Measurements from ENCODE around the gene ATP5PO.
A peak's percentile ranks its signal among the peaks of the same experiment; 100 is the strongest.

Gene ATP5PO, protein sequence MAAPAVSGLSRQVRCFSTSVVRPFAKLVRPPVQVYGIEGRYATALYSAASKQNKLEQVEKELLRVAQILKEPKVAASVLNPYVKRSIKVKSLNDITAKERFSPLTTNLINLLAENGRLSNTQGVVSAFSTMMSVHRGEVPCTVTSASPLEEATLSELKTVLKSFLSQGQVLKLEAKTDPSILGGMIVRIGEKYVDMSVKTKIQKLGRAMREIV

DNA sequence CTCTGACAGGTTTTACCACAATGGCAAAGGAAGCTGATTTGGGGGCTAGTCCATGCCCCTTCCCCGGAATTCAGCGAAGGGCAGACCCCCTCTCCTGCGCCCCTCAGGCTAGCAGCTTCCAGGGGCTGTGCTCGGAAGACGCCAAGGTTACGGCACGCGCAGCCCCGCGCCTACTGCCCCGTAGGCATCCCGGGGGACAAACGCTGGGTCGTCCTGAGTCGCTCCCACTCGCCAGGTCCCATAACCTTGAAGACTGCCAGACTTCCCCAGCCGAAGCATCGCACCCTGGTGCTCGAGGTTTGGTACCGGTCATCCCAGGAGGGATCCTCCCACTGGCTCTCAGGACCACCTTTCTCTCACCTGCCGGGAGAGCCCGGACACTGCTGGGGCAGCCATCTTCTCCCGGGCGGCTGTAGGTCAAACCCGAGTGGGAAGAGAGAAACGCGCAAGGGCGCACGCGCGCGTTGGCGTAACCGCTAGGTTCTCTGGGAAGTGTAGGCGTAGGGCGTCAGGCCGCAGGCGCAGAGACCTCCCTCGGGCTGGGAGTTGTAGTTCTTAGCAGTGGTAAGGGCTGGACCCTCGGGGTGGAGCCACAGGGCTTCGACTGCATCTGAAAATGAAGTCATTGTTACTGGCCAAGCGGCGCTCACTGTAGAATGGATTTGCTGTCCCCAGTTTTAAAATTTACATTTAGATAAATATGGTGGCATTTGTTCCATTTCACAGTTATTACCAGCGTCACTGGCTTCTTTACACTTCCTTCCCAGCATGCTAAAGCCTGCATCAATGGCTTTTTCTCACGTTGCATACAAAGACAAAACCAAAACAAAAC is at the start of gene ATP5PO:
TSS of gene ATP5PO (minus strand) at position 437 of the 832 bp plus-strand sequence. CDS start at position 396, 41 bp downstream.
- peak; percentile 97 for DNase-seq

DNA sequence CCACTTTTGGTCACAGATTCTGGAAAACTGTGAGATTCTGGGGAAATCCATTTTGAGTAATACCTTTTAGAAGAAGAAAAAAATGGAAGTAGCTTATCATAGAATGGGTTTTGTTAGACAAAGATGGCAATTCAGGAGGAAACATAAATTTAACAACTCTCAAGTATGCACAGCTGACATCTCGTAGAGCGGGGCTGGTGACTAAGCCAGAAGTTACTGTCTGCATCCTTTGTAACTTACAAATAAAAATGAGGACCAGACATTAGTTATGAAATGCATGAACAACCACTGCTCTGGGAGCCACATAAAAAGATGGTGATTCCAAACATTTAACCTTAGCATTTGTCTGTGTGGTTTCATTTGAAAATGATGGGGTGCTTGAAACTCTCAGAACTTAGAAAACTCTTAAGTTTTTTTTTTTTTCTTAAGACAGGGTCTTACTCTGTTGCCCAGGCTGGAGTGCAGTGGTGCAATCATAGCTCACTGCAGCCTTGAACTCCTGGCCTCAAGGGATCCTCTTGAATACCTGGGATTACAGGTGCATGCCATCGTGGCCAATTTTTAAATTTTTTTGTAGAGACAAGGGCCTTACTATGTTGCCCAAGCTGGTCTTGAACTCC is 49.2 kb upstream of the ATP5PO start:
- DNase-seq = no peak

DNA sequence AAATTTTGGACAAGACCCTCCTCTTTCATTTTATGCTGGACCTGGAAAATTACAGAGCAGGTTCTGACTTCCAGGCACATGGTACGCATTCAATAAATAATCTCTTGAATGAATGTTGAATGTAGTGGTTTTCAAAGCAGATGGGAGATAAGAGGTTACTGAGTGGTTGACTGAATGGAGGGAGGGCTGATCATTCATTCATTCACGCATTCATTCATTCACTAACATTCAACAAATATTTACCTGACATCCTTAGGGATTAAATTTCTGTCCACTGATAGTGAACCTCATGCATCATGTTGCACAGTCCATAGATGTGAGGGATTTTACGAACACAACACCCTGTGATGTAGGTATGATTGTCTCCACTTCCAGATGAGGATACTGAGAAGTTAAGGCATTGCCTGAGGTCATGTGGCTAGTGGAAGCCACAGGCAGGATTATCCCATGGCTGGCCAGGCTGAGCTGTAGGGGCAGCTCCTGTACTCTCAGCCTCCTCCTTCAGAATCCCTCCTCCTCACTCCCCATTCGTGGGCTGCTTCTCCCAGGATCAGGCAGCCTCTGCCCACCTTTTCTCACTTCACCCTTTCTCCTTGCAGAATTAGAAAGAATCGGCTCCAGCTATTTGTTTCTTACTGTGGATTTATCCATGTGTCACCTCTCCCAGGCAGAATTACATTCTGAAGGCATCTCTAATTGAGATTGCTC is 48.4 kb upstream of the ATP5PO start:
- DNase-seq = no peak

DNA sequence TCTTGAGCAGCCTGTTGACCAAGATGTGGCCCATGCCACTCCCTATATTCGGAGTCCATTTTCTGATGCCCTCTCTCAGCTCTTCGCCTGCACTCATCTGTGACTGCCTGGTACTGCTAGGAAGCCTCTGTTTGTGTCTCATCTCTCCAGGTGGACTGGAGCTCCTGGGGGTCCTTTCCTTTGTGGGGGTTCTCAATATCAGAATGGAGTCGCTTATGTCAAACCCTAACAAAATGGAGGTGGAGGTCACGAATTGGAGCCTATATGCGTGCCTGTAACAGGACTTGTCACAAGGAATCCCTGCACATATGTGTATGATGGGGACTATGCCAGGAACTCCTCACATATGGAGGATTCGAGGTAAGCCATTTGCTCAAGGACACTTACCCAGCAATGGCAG is 46.7 kb upstream of the ATP5PO start:
- no peak for DNase-seq

DNA sequence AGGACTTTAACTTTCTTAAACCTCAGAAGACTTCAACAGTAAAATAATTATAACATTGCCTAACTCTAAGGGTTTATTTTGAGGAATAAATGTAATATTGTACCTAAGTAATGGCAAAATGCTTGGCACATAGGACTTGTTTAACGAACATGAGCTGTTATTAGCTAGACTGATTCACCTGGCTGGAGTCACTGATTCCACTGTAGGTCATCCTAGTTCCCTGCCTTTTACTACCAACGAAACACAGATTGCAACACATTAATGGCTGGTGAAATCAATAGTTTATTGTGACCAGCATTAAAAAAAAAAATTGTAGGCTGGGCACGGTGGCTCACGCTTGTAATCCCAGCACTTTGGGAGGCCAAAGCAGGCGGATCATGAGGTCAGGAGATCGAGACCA is 45.5 kb upstream of the ATP5PO start:
- DNase-seq = no peak

DNA sequence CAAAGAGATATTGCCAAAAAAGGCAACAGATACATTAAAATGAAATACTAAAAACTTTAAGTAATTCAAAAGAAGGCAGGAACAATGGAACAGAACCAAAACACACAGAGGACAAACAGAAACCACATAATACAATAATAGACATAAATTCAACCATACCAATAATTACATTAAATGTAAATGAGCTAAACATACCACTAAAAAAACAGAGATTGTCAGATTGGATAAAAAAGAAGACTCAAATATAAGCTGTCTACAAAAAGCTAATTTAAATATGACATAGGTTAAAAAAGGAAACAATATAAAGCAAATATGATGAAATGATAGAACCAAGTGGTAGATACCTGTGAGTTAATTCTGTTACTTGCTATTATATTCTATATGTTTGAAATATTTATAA is 44.1 kb upstream of the ATP5PO start:
- no peak for DNase-seq

DNA sequence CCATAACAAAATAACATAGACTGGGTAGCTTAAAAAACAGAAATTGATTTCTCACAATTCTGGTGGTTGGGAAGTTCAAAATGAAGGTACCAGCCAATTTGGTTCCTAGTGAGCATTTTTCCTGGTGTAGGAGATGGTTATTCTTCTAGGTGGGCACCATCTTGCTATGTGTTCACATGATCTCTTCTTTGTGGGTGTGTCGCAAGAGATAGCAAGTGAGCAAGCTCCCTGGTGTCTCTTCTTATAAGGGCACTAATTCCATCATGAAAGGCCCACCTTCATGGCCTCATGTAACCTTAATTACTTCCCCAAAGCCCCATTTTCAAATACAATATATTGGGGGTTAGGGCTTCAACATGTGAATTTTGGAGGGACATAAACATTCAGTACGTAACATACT is 38.8 kb upstream of the ATP5PO start:
- DNase-seq = no peak

DNA sequence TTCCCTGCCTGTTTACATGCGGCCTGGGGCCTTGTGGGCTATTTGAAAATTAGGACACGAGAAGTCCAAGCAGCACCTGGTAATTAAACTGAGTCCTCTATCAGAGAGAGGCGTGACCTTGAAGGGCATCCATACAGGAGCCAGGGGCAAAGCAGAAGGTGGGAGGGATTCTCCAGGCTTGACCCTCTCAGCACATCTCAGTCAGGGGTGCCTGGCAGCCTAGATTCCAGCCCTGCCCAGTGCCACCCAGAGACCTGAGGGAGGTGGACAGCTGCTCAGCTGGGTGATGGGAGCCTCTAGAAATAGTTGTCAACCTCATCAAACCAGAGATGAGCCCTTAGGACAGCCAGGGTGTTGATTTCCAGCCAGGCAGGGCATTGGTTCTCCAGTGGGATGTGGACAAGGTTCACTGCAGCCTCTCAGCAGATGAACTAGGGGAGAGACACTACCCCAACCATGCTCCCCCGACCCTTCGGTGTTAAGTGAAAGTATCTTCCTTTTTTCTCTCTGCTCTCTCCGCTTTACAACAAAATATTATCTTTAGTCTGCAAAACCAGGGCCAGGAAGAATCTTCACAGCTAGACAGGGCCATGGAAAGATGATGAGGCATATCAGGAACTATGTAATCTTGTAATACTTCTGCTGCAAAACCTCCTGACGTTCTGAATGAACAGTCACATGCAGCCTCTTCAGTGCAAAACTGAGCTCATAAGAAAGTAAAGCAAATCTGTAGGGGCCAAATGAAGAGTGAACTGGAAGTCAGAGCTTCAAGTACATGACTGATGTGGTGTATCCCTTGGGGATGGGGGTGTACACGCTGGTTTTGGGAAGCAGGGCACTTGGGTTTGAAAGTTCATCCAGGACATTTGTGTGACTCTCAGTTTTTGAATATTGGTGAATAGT is 35.9 kb upstream of the ATP5PO start:
- DNase-seq = no peak

DNA sequence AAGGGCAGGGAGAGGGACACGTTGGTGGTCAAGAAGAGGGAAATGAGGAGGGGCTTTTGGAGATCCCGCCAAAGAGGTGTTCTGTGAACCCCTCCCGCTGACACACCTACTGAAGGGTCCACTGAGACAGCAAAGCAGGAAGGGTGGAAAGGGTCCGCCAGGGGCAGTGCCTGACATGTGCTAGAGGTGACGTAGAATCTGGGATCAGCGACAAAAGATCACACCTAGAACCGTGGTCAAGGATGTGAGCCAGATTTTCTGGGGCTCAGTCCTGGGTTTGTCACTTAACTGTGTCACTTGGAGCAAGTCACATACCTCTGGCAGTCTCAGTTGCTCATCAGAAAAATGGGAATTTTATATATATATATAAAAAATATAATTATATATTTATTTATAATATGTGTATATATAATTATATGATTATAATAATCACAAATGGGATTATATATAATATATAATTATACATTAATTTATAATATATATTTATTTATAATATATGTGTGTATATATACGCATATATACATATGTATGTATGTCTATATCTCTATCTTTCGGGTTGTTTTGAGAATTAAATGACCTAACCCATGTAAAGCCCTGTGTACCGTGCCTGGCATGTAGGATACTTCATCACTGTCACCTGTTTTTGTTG is 35.0 kb upstream of the ATP5PO start:
- no peak for DNase-seq

DNA sequence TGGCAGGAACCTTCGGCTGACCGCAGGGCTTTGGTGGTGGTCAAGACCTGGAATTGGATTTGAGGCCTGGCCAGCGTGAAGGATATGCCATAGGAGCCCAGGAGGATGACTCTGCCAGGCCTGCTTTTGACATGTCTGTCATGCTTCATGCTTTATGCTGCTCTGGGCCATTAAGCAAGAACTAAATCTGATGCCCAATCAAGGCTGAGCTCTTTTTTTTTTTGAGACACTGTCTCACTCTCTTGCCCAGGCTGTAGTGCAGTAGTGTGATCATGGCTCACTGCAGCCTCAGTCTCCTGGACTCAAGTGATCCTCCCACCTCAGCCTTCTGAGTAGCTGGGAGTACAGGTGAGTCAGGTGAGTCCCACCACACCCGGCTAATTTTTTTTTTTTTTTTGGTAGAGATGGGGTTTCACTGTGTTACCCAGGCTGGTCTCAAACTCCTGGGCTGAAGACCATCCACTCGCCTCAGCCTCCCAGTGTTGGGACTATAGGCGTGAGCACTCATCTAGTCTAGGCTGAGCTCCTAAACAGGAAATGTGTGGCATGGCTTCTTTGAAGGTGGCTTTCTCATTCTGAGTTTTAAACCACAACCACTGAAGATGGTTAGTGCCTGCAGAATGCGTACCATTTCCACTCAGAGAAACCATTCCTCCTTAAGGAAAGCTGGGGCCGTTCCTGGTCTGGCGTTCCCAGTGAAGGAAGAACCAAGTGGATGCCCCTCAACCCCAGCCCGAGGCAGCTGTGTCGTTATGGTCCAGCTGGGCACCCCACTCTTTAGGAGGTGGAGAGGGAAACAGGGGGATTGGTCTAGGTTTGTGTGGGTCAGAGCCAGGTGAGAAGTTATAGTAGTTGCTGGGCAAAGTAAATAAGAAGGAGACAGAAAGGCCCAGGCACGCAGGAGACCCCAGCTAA is 34.2 kb upstream of the ATP5PO start:
- DNase-seq = no peak

DNA sequence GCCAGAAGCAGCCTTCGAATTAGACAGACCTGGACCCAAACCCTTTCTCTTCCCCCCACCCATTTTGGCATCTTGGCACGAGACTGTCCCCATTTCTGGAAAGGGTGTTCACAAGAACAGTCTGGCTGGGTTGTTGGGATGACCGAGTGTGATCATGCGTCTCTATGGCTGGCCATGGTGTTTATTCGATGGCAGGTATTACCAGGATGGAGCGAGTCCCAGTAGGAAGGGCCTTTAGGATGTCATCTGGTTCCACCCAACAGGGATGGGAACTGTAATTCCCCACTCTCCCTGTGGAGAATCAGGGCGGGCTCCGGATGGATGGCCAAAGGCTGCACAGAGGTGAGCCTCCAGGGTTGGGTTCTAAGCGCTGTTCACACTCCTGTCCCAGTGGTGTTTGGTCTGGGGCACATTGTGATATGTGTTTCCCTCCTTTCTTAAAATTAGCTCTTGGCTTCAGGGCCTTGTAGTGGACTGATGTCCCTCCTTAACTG is 33.4 kb upstream of the ATP5PO start:
- no peak for DNase-seq

DNA sequence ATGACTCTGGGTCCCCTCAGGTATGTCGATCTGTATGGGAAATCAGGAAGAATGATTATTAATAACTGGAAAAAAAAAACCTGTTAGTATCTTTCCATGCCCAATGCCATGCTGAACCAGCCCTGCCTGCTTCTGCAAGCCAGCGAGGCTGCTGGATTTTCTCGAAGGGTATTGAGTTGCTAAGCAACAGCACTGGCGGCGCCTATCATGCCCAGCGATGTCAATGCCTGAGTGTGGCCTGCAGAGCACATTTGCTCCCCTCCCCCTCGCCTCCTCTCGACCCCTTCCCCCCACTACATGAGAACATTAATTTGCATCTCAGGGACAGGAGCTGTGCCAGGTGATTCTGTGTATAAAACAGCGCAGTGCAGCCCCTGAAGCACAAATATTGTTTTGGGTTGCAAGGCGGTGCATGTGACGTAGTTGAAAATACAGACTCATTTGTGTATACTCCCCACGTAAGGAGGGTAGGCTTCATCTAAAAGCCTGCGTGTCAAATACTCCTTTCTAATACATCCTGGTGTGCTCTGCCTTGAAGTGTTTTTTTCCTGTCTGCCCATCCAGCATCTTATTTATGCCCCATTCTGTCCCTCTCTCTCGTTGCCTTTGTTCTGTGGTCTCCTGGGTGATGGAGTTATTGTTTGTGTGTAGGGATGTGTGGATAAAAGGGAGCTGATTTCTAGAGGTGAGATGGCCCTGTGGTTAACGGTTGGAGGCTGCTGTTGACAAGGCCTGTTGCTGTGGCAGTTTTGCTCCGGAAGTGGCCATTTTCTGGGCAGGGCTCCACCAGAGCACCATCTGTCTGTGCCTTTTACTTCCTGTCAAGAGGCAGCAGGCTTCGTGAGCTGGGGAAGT is 32.7 kb upstream of the ATP5PO start:
- DNase-seq = peak; percentile 92

DNA sequence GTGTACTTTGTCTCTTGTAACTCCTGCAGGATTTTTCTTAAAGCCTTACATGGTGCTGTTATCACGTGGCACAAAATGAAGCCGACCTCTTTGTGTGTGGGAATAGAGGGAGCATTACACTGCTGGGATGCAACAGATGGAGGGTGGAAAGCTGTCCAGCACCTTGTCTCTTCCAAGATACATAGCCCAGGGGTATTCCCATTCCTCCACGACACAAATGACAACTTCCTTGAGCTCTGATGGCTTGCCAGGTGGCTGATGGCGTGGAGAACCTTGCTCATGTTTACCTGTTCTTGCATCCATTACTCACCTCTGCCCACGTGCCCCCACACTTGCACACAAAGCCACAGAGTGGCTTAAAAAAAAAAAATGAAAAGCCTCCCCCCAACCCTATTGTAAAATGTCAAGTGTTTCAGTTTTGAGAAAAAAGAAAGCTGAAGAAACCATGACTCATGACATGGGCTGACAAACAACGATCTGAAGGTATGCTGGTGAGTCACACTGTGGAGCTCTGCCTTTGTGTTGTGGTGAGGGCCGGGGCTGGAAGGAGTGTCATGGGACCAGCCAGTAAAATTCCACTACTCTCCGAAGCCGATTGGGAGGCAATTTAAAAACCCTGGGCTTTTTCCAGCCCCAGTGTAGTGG is 32.0 kb upstream of the ATP5PO start:
- peak; percentile 80 for DNase-seq

DNA sequence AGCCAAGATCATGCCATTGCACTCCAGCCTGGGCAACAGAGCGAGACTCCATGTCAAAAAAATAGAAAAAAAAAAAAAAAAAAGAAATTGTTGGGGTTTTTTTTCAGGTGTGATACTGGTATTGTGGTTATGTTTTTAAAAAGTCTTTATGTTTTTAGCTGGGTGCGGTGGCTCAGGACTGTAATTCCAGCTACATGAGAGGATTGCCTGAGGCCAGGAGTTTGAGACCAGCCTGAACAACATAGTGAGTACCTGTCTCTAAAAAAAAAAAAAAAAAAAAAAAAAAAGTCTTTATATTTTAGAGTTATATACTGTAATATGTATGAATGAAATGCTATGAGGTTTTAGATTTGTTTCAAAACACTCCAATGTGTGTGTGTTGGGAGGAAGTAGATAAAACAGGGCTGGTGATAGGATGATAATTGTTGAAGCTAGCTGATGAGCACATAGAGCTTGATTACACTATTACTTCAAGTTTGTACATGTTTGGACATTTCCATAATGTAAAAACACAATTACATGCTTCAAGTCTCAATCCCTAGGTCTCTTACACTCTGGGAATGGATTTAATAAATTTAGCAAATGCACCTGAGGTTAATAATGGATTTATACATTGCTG is 30.2 kb upstream of the ATP5PO start:
- DNase-seq = no peak

DNA sequence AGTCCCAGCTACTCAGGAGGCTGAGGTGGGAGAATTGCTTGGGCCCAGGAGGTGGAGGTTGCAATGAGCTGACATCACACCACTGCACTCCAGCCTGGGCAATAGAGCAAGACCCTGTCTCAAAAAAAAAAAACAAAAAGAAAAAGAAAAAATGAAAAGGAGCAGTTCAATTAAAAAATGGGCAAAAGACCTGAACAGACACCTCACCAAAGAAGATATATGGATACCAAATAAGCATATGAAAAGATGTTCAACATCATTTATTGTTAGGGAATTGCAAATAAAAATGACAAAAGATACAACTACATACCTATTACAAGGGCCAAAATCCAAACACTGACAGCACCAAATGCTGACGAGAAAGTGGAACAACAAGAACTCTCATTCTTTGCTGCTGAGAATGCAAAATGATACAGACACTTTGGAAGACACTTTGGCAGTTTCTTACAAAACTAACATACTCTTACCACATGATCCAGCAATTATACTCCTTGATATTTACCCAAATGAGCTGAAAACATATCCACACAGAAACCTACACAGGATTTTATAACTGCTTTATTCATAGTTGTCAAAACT is 28.7 kb upstream of the ATP5PO start:
- DNase-seq = no peak

DNA sequence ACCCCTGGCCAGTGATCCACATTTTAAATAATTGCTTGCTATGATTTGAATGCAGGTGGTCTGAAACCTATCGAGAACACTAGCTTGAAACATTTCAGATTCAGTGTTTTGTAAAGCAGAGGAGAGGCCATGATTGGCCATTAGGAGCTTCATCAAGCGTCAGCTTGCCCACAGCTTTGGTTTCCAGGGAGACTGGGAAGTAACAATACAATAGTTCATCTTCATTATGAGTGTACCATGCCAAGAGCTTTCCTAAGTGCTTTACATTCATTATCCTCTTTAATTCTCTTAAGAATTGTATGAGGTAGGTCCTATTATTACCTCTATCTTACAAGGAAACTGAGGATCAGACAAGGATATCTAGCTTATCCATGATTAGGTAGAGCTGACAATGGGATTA is 27.7 kb upstream of the ATP5PO start:
- no peak for DNase-seq

DNA sequence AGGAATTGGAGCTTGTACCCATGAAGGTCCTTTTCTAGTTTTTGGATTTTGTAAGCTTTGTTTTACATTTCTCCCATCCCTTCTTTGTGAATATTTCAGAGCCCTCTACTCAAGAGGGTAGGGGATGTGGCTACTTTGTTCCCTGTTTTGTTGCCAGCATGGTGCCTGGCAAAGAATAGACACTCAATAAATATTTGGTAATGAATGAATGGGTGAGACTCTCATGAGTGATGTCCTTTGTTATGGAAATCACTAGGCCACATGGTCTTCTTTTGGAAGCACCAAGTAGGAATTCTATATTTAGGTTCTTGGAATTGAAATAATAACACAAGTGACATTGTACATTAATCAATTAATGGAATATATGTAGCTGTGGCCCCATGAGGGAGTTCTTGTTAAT is 26.8 kb upstream of the ATP5PO start:
- DNase-seq = no peak

DNA sequence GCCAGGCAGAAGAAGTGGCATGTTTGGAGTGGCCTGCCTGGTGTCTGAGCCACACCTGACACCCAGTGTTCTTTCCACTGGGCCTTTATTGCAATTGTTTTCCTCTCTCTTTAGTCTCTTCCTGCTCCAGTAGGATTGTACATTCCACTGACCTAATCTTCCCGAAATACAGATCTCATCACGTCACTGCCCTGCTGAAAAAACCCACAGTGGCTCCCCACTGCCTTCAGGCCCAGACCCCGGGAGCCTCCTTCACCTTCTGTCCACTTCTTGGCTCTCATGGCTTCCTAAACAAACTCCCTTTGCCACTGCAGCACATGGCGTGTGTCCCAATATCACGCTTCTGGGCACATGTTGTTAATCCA is 25.3 kb upstream of the ATP5PO start:
- DNase-seq = no peak
